HG02623 (cell line): ENCODE data around the gene YTHDC1.
A peak's percentile ranks its signal among the peaks of the same experiment; 100 is the strongest.
"Not testable (repeated sequence)": the region's sequence is repeated elsewhere in the genome, so short reads cannot be mapped to it uniquely, and the experiment has no call there.

ENCODE experiments used
- ATAC-seq: cut with Tn5 transposase; IDR thresholded peaks from one replicate; pipeline ENCODE4 v1.9.1; 2021; ENCODE audit warnings: moderate library complexity; ENCODE audit not compliant: unreplicated experiment

Gene YTHDC1

DNA sequence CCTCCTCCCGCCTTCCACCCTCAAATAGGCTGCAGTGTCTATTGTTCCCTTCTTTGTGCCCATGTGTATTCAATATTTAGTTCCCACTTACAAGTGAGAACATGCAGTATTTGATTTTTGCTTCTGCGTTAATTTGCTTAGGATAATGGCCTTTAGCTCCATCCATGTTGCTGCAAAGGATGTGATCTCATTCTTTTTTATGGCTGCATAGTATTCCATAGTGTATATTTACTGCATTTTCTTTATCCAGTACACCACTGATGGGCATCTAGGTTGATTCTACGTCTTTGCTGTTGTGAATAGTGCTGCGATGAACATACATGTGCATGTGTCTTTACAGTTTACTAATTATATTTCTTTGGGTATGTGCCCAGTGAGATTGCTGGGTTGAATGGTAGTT is 52.8 kb downstream of the YTHDC1 start:
- ATAC-seq: no peak

DNA sequence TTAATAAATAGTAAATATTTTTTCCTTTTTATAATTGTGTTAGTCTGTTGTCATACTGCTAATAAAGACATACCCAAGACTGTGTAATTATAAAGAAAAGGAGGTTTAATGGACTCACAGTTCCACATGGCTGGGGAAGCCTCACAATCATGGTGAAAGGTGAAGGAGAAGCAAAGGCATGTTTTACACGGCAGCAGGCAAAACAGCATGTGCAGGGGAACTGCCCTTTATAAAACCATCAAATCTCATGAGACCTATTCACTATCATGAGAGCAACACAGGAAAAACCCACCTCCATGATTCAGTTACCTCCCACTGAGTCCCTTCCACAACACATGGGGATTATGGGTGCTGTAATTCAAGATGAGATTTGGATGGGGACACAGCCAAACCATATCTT is 58.6 kb downstream of the YTHDC1 start:
- no peak for ATAC-seq

DNA sequence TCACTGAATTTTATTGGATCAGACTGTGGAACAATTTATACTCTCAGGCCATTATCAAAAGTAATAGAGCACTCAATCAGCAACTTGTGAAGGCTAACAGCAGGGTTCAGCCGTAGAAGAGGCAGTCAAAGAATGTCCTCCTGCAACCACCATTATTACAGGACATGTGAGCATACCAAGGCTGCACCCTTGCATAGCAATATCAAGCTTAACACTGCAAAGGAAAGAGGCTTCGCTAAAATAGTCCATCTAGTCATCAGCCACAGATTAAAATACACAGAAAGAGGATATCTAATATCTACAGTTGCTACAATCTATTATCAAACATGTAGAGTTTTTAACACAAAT is 61.5 kb downstream of the YTHDC1 start:
- ATAC-seq: no peak

DNA sequence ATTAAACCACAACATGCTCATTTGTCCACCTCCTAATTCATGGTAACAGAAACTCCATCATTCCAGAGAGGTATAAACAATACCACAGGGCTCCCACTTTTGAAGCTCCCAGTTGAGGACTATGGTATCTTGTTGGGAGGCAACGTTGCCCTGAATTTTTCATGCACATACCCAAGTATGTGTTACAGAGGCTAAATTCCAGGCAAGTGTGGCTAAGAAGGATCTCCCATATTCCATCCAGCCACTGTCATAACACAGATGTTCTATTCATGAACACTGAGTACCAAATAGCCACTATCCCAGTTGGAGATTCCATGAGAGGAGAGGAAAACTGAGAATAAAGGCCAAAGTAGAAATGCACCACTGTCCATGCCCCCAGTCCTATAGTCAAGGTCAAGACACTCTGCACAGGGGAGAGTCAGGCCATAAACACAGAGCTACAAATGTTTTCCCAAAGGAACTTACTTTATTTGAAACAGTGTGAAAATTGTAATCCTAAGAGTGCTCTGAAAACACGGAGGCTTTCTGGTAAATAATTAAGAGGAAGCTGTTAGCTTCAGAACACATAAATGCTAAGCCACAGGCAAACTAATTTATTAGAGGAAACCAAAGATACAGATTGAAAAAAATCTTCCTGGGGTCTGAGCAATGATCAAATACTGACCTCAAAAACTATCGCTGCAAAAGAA is 62.0 kb downstream of the YTHDC1 start:
- no peak for ATAC-seq

DNA sequence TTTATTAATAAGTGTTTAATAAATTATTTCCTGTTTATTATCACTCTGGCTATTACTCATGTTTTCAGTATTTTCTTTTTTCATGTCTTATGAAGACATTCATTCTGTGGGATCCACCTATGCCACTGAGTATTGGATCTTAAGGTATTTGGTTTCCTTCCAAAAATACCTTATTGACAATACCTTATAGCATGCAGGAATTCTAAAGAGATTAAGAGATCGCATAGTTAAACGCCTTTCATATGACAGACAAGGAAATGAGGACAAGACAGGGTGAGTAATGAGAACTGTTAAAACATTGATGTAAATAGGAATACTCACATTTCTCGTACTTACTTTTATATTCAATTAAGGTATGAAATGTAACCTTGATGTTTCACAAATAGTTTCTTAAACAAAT is 66.2 kb downstream of the YTHDC1 start:
- no peak for ATAC-seq

DNA sequence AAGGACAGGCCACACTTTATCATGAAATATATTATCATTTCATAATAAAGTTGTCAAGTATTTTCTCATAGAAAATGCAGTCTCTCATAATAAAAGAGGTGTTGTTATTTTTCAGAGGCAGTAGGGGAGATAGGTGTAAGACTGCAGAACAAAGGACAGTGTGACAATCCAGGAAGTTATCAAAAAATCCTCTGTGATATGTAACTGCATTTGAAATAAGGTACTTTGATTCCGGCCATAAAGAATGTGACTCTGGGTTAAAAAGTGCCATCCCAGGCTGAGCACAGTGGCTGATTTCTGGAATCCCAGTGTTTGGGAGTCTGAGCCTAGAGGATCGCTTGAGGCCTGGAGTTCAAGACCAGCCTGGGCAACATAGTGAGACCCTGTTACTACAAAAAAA is 66.8 kb downstream of the YTHDC1 start:
- ATAC-seq: no peak

DNA sequence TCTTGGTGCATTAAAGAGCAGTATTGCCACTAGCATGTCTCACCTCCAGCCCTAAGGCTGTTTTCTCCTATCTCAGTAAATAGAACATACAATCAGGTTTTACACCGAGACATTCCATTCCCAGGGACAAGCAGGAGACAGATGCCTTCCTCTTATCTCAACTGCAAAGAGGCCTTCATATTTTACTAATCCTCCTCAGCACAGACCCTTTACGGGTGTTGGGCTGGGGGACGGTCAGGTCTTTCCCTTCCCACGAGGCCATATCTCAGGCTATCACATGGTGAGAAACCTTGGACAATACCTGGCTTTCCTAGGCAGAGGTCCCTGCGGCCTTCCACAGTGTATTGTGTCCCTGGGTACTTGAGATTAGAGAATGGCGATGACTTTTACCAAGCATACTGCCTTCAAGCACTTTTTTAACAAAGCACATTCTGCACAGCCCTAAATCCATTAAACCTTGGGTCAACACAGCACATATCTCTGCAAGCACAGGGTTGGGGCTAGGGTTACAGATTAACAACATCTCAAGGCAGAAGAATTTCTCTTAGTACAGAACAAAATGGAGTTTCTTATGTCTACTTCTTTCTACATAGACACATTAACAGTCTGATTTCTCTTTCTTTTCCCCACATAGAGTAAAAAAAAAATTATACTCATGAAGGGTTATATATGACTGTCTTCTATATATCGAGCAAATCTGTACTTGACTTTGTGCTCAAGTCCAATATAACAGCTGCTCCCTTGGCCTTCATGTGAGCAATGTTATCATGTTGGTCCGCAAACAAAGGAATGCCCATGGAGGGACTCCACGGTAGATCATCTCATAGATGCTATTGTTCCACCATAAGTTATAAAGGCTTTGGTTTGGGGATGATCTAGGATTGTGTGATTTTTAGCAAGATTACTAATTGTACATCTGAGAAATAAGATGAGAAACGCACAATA is 67.8 kb downstream of the YTHDC1 start:
- not testable (repeated sequence) for ATAC-seq

DNA sequence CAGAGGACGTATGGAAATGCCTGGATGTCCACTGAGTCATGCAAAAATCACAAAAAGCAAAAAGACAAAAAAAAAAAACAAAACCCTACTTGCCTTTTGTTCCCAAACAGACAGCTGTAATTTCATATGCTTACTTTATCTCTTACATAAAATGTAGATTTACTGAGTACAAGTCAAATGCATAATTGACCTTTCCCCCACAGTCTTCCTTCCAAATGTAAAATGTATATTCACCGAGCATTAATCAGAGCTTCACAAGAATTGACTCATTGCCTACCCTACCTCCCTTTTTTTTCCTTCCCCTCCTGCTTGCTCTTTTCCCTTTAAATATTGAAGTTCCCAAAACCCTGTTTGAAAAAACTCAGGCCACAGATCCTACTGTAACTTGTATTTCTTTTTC is 71.9 kb downstream of the YTHDC1 start:
- no peak for ATAC-seq

DNA sequence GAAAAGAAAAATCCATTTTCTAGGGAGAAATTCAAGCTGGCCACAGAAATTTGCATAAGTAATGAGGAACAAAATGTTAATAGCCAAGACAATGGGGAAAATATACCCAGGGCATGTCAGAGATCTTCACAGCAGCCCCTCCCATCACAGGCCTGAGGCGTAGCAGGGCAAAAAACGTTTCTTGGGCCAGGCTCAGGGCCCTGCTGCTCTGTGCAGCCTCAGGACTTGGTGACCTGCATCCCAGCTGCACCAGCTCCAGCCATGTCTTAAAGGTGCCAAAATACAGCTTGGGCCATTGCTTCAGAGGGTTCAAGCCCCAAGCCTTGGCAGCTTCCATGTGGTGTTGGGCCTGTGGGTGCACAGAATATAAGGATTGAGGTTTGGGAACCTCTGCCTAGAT is 72.3 kb downstream of the YTHDC1 start:
- no peak for ATAC-seq

DNA sequence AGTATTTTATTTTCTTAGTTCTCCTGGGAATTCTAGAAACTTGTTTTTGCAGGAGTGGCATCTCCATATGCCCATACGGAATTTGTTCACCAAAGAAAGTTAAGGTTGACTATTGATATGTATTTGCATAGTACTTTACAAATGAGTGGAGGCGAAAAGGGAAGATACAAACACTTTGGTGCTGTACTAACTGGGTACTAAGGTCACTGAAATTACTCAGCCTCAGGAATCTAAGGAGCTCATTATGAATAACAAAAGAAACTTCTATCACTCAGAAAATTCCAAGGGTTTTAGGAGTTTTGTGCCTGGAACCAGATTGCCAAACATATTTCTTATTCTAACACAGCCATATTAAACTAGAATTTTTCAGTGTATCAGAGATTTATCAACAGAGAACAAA is 77.0 kb downstream of the YTHDC1 start:
- ATAC-seq: peak; percentile 37

DNA sequence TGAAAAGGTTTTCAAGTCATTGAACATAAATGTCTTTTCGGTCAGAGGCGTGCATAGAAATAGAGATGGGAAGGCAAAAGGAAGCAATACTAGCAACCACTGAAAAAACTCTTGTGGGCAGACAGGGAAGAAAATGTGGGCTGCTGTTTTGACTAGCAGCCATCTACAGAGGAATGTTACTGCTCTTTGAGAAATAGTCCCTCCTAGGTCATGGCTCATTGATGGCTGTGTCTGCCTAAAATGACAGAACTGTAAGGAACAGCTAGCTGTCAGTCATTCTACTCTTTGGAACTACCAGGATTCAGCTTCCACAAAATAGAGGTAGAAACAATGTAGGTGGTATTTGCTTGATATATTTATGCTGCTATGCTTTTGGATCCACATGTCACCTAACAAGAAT is 77.5 kb downstream of the YTHDC1 start:
- ATAC-seq: peak; percentile 51

DNA sequence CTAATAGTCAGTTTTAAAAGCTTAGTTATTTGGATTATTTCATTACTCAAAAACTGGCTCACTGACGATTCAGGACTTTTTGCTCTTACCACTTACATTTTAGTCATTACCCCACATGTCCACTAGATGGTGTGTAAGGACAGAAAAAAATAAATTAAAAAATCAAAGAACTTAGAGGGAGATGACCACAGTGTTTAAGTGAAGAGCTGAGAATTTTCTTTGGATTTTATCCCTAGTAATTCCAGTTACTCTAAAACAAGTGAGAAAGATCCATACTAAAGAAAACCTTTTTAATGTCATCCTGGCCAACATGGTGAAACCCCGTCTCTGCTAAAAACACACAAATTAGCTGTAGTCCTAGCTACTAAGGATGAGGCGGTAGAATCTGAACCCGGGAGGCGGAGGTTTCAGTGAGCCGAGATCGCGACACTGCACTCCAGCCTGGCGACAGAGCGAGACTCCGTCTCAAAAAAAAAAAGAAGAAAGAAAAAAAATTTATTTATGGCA is 78.0 kb downstream of the YTHDC1 start:
- peak; percentile 59 for ATAC-seq

DNA sequence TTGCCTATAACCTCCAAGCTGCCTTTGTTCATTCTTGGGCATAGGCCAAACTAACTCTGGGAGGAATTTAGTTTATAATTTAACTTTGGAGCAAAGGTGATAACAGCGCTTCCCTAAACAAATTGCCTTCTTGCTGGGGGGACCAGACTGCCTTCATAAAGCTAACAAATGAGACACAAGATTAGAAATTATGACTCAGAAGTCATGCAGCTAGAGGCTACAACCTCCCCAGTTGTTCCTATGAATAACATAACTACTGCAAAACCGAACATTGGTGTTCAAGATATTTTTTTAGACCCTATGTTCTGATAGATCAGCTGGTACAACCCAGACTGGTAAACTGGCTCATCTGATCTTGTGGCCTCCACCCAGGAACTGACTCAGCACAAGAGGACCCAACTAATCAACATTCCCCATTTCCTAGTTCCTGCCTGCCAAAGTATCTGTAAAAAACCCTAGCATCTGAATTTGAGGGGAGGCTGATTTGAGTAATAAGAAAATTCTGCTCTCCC is 82.4 kb downstream of the YTHDC1 start:
- ATAC-seq: no peak

DNA sequence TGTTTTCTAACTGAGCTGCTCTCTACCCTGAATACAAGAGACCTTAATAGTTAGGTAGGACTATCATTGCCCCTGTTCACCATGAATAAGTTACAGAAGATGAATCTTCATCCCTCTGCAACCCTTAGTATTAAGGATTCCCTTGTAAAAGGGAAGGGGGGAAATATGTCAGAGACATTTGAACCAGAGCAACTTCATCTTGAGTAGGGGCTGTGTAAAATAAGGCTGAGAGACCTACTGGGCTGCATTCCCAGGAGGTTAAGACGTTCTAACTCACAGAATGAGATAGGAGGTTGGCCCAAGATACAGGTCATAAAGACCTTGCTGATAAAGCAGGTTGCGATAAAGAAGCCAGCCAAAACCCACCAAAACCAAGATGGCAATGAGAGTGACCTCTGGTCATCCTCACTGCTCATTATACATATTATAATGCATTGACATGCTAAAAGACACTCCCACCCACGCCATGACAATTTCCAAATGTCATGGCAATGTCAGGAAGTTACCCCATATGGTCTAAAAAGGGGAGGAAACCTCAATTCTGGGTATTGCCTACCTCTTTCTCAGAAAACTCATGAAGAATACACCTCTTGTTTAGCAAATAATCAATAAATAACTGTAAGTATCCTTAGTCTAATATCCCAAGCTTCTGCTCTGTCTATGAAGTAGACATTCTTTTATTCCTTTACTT is 84.9 kb downstream of the YTHDC1 start:
- no peak for ATAC-seq
